NCI-H446 treated with DMSO at 0.1 percent for 48 hours (cell line): ENCODE data around the gene GLG1.
"Not testable (repeated sequence)": the region's sequence is repeated elsewhere in the genome, so short reads cannot be mapped to it uniquely, and the experiment has no call there.

ENCODE experiments used
- DNase-seq: peaks from one replicate; lab custom pipeline; 2025; lab: John Stamatoyannopoulos, UW

GLG1 gene

DNA sequence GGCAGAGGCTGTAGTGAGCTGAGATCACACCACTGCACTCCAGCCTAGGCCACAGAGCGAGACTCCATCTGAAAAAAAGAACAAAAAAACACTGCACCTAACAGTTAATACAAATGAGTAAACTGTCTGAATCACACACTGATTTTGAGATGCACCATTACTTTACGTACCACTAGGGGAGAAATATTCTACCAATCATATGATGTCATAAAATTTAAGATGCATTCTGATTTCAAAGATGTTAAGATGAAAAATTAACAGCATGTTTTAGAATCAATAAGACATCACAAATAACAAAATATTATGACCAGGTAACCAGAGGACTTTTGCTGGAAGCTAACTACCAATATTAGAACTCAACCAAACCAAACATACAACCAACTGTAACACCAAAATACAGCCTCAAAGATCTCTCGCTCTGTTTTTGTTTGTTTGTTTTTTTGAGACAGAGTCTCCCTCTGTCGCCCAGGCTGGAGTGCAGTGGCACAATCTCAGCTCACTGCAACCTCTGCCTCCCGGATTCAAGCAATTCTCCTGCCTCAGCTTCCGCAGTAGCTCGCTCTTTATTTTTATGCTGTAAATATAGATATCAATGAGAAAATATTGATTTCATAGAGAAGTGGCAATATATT, 31.6 kb downstream of the GLG1 start:
- no peak for DNase-seq

DNA sequence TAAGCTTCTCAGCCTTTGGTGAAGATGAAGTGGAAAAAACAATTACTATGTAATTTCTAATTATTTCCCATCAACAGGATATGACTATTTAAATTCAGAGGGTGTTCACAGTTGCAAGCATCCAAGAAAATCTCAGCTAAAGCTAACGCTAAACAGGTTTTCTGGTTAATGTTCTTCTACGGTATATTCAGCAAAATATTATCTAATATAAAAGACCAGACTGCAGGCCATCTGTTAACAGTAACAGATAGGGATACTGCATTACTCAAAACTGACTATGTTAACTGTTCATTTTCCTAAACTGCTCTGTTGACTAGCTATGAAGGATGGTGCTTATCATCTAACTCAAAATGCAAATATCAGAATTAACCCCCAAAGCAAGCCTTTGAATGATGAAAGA, 32.8 kb downstream of the GLG1 start:
- DNase-seq, result no peak

- no peak for DNase-seq
These were observed 33.3 kb downstream of the GLG1 start for GRCh38 chr16:74573622-74574021.

DNA sequence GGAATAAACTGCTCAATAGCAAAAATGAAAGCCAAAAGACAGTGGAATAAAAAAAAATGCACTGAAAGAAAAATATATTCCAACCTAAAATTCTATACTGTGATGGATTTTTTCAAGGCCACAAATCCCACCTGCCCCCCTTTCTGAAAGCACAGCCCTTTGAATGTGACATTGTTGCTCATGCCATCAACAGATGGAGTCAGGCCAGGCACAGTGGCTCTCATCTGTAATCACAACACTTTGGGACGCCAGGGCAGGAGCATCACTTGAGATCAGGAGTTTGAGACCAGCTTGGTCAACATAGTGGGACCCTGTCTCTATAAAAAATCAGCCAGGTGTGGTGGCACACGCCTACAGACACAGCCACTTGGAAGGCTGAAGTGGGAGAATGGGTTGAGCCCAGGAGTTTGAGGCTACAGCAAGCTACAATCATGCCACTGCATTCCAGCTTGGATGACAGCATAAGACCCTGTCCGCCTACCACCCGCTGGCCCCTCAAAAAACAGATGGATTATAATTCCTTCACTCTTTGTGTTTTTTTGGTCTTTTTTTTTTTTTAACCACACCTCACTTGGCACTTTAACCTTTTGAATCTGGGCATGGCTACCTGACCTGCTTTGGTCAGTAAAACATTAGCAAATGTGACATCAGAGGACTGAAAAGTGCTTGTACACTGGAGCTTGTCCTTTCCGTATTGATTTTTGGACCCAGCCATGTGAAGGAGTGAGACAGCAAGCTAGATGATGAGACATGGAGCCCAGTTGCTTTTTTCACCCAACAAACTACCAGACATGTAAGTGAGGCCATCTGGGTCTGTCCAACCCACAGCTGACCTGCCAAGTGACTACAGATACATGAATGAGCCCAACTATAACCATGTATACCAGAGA, 36.3 kb downstream of the GLG1 start:
- DNase-seq, result no peak

DNA sequence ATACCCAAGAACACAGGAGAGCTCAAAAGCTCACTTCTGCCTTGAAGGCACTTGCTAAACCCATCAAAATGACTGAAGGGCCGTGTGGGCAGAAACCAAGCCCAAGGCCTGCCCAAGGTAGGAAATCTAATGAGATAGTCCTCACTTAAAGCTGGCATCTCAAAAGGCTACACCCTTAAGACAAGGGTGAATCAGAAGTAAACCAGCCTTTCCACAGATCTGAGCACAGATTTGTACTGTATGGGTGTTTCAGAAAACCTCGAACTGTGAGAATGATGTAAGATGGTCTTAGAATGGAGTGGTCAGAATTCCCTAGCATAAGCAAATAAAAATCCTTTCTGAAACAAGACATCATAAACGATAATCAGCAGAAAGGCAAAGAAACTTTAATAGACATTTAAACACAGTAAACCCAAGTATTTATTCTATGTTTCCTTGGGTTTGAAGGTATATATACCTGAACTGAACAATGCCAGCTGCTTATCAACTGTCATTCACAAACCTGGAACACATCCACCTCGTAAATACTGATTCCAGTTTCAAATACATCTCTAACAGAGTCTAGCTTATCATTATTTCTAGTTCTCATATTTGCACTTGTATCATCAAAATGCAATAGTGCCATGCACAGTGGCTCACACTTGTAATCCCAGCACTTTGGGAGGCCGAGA, 37.8 kb downstream of the GLG1 start:
- no peak for DNase-seq

DNA sequence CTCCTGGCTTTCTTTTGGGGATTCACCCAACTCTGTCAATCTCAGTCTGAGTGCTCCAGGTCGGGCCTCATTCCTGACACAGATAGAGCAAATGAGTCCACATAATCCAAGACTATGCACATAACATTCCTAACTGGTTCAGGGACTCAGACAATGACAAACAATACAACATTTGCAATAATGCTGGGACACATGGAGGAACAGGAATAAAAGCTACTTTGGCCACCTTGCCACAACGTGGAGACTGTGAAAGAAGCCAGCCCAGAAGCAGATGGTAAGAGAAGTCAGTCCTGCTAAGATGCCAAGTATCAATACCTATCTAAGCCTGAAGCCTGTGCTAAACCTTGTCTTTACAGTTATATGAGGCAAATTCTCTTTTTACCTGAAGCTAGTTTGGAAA, 39.0 kb downstream of the GLG1 start:
- DNase-seq, result no peak

DNA sequence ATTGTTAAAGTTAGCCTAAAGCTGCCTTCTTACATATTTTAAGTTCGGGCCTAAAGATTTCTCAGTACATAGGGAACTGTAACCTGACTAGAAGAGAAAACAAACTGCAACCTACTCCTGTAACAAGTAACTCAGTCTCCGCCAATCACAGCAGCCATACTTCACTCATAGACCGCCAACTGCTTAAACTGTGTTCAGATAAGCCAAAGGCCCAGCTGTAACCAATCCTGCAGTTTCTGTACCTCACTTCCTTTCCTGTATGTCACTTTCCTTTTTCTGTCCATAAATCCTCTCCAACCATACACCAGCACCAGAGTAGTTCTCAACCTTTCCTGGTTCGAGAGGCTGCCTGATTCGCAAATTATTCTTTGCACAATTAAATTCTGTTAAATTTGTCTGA, 41.5 kb downstream of the GLG1 start:
- no peak for DNase-seq

DNA sequence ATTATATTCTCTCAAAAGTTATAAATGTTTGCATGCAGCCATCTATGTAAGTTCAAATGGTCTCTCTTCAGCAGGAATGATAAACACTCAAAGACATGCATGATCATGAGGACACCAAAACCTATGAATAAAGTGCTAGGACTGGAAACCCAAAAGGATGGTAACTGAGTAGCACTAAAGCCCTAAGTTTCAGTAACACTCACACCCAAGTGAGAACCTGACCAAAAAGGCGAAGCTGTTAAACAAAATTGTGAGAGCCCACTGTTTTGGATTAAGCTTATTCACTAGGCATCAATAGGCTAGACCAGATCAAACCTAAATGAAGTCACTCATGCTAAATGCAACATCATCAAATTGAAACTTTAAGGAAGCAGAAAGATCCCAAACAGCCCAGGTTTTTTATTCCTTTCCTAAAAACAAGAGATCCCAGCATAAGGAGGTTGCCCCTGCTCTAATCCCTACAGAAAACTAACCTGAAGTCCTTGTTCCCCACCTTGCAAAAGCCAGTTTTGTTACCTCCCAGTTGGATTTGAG, 42.4 kb downstream of the GLG1 start:
- no peak for DNase-seq

- no peak for DNase-seq
These were observed 43.1 kb downstream of the GLG1 start for GRCh38 chr16:74563828-74564263.

GRCh38 chr16:74562117-74562516, 44.8 kb downstream of the GLG1 start:
- no peak for DNase-seq

- DNase-seq, result no peak
These were observed 45.3 kb downstream of the GLG1 start for GRCh38 chr16:74561626-74562025.

GRCh38 chr16:74560912-74561311, 46.0 kb downstream of the GLG1 start:
- DNase-seq, result no peak

DNA sequence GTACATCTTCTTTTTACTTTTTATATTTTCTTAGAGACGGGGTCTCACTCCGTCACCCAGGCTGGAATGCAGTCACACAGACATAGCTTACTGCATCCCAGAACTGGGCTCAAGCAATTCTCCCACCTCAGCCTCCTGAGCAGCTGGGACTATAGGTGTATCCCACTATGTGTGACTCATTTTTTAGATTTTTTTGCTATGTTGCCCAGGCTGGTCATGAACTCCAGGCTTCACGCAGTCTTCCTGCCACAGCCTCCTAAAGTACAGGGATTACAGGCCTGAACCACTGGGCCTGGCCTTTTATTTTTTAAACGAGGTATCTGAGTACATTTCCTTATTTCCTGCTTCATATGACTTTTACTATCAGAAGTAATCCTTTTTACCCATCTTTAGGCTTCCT, 48.0 kb downstream of the GLG1 start:
- DNase-seq, result no peak

DNA sequence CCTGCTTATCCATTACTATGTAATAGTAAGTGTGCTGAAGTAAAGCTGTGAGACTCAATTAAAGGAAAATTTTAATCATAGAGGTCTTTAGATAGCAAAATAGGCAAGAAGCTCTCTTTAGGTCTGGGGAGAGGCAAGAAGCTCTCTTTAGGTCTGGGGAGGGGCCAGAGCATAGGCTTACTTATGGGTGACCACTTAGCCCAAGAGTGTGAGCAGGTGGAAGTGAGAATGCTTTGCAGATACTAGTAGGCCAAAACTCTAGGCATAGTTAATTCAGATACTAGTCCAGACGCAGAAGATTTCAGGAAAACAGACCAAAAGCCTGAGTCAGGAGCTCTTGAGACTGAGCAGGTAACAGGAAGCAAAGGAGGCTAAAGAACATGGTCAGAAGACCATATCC, 49.6 kb downstream of the GLG1 start:
- DNase-seq, result no peak

DNA sequence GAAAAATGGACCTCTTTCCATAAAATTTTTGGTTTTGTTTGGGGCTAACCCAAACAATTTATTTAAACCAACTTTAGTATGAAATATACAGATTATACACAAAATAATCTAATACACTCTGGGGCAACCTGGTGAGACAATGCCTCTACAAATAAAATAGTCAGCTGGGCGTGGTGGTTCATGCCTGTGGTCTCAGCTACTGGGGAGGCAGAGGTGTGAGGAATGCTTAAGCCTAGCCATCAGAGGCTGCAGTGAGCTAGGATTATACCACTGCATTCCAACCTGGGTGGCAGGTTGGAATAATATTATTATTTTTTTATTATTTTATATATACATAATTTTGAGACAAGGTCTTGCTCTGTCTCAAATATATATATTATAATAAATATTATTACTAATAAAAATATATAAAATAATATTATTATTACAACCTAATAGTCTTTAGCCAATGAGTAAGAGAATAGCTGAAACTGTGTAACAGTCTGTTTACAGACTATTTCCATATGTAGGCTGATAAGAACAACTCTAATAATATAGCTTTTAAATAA, 50.5 kb downstream of the GLG1 start:
- no peak for DNase-seq

DNA sequence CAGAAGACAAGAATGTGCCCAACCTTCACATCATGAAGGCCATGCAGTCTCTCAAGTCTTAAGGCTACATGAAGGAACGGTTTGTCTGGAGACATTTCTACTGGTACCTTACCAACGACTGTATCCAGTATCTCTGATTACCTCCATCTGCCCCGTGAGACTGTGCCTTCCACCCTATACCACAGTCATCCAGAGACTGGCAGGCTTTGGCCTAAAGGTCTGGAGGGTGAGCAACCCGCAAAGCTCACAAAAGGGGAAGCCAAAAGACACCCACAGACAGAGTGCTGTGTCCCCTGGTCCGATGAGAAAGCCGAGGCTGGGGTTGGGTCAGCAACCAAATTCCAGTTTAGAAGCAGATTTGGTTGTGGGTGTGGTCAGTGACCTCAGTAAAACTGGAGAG, 54.6 kb downstream of the GLG1 start:
- DNase-seq, result not testable (repeated sequence)

GRCh38 chr16:74550227-74551019, 56.5 kb downstream of the GLG1 start:
- DNase-seq, result peak; percentile 40

- DNase-seq, result not testable (repeated sequence)
These were observed 60.8 kb downstream of the GLG1 start for GRCh38 chr16:74546112-74546511.

DNA sequence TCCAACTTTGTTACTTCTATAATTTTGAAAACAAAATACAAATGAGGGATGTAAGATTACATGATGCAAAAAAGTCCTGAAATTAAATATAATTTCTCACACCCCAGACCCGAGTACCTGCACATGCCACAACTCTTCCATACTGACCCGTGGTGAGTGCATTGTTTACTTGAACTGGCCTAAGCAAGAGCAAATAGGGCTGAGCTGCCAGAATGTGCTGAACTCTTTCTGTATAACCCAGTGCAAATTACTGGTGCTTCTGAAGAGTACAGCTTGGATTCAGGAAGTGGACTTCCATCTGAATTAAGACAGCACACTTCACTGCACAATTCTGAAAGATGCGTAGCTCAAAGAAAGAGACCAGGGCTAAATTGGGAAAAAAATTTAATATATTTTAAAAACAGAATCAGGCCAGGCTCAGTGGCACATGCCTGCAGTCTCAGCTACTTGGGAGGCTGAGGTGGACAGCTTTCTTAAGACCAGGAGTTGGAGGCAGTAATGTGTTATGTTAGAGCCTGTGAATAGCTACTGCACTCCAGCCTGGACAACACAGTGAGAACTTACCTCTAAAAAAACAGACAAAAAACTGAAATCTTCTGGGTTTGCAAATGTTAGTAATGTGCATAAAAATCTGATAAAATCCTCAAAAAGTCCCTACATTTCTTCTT, 63.9 kb downstream of the GLG1 start:
- not testable (repeated sequence) for DNase-seq

- not testable (repeated sequence) for DNase-seq
These were observed 66.3 kb downstream of the GLG1 start for GRCh38 chr16:74540663-74541062.

- DNase-seq, result not testable (repeated sequence)
These were observed 68.1 kb downstream of the GLG1 start for GRCh38 chr16:74538801-74539200.
